Activated CD4-positive, alpha-beta T cell treated with anti-CD3 and anti-CD28 coated beads, Interleukin-2, amount 50 U/mL, for 24 hours (primary cell): ENCODE measurements around the gene CHGA.

Experiments
- DNase-seq, 2 donors: peaks; one replicate each; pipeline ENCODE4 v3.0.0-alpha.2; 2020; ENCODE audit warnings: low read depth in 1 of 2, low spot score in 1 of 2

Gene CHGA

GRCh38 chr14:92959761-92960680, 37.1 kb downstream of the CHGA start:
- no peak for DNase-seq

- DNase-seq: no peak
These were observed 38.0 kb downstream of the CHGA start for GRCh38 chr14:92960706-92961566.

- DNase-seq: no peak
These were observed 38.6 kb downstream of the CHGA start for GRCh38 chr14:92961567-92961855.

GRCh38 chr14:92962031-92962830, 39.3 kb downstream of the CHGA start:
- DNase-seq: no peak

DNA sequence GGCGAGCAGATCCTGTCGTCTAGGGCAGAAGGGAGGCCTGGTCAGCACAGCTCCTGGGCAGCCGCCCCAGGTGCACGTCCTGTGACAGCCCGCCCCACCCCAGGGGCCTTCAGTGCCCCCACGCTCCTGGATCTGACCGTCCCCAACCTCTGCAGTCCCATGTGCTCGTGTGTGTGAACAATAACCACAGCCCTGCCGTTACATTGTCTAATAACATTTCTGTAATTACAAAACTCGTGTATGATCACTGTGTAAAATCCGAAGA, 39.8 kb downstream of the CHGA start:
- no peak for DNase-seq

- DNase-seq: no peak
These were observed 40.6 kb downstream of the CHGA start for GRCh38 chr14:92963301-92964123.

- no peak for DNase-seq
These were observed 41.5 kb downstream of the CHGA start for GRCh38 chr14:92964124-92965109.

DNA sequence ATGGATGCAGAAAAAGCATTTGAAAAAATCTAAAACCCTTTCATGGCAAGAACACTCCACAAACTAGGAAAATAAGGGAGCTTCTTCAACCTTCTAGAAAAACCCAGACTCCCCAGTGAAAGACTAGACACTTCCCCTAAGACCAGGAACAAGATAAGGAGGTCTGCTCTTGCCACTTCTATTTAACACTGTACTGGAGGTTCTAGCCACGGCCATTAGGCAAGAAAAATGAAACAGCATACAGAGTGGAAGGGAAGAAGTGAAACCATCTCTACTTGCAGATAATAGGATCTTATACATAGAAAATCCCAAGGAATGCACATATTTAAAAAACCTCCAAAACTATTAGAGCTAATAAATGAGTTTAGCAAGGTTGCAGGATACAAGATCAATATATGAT, 42.3 kb downstream of the CHGA start:
- DNase-seq: no peak

GRCh38 chr14:92967346-92967926, 44.5 kb downstream of the CHGA start:
- no peak for DNase-seq

DNA sequence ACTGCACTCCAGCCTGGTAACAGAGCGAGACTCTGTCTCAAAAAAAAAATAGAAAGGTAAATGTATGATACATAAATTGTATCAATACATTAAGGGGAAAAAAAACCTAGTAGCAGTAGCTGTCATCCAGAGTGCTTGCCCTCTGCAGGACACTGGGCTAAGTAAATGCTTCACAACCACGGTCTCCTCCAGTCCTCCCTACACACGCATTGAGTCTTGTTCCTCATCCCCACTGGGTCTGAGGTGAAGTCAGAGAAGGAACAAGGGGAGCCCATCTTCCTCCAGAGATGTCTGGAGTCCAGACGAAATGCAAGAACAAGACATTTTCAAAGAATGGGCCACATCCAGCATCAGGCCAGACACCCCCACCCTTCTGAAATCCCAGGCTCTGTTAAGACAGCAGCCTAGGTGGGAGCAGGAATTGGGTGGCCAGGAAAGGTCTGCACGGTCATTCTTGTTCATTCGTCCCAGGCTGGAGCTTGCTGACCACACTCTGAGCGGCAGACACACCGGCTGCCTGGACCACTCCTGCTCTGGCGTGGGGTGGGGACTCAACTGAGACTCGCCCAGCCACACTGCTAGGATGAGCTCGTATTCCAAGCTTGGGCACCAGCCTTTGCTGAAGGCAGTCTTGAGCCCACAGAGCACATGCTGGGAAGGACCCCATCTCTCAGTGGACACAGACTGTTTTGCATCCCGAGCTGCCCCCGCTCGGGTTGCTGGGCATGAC, 45.5 kb downstream of the CHGA start:
- DNase-seq: no peak

DNA sequence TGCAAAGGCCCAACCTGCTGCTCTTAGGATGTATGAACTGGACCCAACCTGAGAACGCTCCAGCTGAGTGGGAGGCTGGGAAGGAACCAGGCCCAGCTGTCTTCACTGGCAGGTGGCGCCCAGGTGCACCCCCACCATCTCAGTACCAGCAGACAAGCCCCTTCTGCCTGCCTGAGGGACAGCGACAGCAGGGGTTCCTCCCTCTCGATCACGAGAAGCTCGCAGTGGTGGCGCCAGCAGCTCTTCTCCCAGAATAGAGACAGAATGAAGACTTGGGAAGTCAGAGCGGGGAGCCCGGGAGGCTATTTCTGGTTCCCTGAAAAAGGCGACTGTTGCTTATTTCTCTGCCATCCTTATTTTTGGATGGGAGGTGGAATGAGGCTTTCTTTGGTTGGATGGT, 46.5 kb downstream of the CHGA start:
- DNase-seq: no peak

DNA sequence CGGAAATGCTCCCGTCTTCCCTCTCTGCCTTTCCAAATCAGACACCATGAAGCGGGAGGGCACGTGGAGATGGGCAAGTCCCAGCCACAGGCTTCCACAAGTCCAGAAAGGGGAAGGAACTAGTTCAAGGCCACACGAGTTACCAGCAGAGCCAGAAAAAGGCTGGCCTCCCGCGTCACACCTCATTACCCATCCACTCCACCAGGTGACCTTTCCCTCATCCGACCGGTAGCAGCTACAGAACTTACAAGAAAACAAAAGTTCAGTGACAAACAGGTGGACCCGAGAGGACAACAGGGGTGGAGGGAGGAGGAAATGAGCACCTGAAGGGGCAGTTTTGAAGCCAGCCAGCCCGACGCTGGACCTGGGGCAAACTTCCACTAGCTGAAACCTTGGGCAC, 46.9 kb downstream of the CHGA start:
- no peak for DNase-seq

DNA sequence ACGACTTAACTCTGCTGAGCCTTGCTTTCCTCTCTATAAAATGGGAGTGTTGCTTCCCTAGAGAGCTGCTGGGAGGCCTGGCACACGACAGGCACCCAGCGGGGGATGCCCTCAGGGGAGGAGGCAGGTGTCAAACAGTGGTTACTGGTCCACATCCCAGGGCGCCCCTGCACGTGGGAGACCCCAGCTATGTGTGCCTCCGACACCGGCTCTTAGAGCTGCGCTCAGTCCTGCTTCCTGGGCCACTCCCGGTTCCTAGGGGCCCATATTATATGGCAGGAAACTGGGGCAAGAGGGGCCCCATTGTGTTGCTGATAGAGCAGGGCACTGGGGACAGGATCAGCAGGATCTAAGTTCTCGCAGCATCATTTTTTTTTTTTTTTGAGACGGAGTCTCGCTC, 47.3 kb downstream of the CHGA start:
- no peak for DNase-seq

DNA sequence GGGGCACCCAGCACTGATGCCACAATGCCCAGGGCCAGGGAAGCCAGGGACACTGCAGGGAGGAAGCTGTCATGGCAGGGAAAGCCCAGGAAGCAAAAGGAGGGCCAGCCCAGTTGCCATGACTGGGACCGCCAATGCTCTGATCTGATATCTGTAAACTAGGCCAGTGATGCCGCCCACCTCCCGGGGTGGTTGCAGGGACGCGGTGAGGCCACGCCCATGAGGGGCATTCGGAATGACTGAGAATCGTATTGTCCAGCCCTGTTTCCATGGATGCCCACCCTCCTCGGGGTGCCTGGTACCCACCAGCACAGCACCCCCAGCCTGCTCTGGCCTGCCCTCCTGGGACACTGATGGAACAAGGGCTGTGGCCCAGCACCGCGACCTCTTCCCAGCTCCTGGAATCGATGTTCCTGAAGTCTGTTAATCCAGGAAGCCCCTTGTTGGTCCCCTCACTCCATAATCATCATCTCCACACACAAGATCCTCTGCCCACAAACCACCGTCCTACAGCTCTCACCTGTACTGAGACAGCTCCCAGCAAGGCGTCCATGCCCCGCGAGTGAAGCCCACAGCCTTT, 48.7 kb downstream of the CHGA start:
- no peak for DNase-seq

GRCh38 chr14:92973261-92973797, 50.4 kb downstream of the CHGA start:
- DNase-seq: no peak

DNA sequence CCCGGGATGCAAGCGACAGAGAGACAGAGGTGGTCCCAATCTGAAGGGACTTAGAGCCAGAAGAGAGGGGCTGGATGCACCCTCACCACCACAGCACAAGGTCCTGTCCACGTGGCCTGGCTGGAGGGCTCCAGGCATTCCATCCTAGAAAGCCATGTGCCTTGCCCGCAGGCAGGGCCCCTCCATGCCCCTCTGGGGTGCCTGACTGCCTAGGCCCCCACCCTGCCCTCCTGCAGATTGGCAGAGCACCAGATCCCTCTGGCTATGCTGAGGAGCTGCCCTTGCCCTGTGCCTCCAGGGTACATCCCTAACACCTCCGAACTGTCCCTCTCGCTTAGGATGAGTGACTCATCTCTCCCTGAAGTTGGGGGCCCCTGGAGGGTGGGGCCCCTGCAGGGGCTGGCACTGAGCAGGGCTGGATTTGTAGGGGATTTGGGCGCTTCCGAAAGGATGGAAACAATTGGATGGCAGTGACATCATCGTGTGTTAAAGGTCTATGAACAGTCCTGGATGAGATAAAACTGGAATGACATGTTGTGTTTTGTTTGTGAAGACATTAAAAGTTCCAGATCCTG, 50.9 kb downstream of the CHGA start:
- no peak for DNase-seq

- DNase-seq: no peak
These were observed 51.8 kb downstream of the CHGA start for GRCh38 chr14:92974541-92975345.
